GM18951 (cell line): Measurements from ENCODE around the gene IFNL2.
"Not testable (repeated sequence)": the region's sequence is repeated elsewhere in the genome, so short reads cannot be mapped to it uniquely, and the experiment has no call there.

Experiments used
- POLR2A ChIP-seq: IDR thresholded peaks from 4 replicates; pipeline ENCODE4 v1.6.1; 2011; ENCODE audit warnings: mild to moderate bottlenecking; ENCODE audit not compliant: insufficient read length, insufficient read depth; ENCODE audit errors: extremely low read depth
- in situ Hi-C: fragments of 300-500 bp; cut with MboI; formaldehyde crosslinking; loops from one replicate; pipeline ENCODE4 v1.12.0; 2022; ENCODE audit warnings: low sequenced_read_pairs, mixed read lengths, inconsistent platforms; ENCODE audit not compliant: unreplicated experiment

IFNL2 gene

DNA sequence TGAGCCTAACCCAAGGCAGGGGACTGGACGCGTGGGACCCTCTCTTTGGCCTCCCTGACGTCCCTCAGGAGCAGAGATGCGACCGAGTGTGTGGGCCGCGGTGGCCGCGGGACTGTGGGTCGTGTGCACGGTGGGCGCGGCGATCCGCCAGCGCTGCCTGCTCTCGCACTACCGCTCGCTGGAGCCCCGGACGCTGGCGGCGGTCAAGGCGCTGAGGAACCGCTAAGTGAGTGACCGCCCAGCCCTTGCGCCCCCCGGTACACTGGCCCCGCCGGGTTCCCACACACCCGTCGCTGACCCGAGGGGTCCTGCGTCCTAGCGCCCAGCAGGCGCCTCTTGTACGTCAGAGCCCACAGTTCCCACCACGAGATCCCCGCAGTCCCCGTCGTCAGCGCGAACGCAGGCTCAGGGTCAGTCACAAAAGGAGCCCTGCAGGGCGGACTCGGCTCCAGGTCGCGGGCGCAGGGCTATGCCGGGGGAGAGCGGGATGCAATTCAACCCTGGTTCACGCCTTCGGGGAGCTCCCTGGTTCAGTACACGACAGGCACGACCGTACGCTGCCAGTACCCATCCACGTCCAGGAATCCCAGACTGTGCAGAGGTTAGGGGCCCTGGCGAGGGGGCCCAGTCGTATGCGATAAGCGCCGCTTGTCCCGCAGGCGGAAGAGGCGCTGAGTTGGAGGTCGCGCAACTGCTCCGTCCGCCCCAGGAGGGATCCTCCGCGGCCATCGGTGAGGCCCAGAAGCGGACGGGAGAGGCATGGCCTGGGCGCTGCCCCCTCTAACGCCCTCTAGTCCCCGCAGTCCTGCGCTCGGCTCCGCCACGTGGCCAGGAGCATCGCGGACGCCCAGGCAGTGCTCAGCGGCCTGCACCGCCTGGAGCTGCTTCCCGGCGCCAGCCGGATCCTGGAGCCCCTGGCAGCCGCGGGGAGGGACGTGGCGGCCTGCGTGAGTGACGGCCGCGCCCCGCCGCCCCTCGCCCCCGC is 3.6 kb upstream of the IFNL2 start:
- TF ChIP-seq POLR2A = no peak
- in situ Hi-C loops = no loop called here

DNA sequence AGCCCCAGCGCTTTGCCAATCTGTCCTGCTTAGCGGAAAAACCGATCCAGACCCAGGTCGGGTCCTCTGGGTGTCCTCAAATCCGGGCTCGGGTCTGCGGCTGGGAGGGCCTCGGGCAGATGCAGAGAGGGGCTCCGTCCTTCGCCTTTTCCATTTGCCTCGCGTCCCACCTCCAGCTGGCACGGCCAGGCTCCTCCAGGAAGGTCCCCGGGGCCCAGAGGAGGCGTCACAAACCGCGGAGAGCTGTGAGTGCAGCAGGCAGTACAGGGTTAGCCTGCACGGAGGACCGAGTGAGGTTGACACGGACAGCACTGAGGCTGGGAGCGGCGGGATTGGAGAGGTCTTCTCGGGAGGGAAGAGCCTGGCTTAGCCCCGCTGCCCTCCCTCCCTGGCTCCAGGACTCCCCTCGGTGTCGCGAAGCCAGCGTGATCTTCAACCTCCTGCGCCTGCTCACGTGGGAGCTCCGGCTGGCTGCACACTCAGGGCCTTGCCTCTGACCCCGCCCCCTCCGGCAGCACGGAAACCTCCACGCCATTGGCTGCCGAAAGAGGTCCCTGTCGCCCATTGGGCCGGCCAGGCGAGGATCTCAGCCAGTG is 2.8 kb upstream of the IFNL2 start:
- TF ChIP-seq POLR2A = no peak
- in situ Hi-C loops = no loop called here

DNA sequence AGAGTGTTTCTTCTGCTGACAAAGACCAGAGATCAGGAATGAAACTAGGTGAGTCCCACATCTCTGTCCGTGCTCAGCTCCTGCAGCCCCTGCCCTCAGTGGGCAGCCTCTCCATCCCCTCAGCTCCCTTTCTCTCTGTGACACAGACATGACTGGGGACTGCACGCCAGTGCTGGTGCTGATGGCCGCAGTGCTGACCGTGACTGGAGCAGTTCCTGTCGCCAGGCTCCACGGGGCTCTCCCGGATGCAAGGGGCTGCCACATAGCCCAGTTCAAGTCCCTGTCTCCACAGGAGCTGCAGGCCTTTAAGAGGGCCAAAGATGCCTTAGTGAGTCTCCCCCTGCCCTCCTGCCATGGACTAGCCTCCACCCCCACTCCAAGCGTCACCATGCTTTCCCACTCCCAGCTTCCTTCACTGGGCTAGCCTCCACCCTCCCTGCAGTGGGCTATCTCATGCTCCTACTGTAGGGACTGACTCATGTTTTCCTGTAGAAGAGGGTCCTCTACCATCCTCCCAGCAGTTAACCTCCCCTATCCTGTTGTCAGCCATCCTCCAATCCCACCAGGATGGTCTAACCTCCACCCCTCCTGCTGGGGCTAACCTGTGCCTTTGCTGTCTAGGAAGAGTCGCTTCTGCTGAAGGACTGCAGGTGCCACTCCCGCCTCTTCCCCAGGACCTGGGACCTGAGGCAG is 481 bp downstream of the IFNL2 start:
- in situ Hi-C loops = not testable (repeated sequence)

DNA sequence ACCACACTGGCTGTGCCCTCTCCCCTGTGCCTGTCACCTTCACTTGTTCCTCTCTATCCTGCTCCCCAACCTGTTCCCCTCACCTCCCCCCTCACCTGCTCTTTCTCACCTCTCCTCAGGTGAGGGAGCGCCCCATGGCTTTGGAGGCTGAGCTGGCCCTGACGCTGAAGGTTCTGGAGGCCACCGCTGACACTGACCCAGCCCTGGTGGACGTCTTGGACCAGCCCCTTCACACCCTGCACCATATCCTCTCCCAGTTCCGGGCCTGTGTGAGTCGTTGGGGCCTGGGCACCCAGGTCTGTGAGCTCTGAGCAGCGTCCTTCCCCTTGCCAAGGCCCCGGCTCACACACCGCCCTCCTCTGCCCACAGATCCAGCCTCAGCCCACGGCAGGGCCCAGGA is 1.2 kb downstream of the IFNL2 start:
- in situ Hi-C loops = not testable (repeated sequence)

DNA sequence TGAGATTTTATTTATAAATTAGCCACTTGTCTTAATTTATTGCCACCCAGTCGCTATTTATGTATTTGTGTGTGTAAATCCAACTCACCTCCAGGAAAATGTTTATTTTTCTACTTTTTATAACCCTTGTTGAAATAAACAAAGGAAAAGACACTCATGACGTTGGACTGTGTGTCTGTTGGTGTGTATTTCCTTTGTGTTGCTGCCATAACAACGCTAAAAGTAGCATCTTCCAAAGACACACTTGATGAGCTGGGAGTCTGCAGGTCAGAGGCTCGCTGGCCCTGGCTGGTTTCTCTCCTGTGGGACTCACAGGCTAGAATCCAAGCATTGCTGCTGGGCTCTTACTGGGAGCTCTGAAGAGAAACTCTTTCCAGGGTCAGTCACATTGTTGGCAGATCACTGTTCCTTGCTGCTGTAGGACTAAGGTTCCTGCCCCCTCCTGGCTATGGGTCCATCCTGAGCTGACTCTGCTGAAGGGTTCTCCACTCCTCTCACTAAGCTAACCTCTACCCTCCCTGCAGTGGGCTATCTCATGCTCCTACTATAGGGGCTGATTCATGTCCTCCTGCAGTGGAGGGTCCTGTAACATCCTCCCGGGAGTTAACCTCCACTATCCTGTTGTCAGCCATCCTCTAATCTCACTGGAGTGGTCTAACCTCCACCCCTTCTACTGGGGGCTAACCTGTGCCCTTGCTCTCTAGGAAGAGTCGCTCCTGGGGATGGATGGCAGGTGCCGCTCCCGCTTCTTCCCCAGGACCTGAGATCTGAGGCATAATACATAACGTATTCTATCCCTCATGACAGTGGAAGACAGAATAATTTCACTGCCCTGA is 2.1 kb downstream of the IFNL2 start:
- in situ Hi-C loops = no loop called here
- TF ChIP-seq POLR2A = no peak

DNA sequence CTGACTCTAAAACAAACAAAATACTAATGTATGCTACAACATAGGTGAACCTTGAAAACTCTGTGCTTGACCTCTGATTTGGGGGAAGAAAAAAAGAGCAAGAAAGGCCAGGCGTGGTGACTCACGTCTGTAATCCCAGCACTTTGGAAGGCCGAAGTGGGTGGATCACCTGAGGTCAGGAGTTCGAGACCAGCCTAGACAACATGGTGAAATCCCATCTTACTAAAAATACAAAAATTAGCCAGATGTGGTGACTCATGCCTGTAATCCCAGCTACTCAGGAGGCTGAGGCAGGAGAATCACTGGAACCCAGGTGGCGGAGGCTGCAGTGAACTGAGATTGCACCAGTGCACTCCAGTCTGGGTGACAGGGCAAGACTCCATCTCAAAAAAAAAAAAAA is 5.7 kb downstream of the IFNL2 start:
- in situ Hi-C loops = not testable (repeated sequence)

DNA sequence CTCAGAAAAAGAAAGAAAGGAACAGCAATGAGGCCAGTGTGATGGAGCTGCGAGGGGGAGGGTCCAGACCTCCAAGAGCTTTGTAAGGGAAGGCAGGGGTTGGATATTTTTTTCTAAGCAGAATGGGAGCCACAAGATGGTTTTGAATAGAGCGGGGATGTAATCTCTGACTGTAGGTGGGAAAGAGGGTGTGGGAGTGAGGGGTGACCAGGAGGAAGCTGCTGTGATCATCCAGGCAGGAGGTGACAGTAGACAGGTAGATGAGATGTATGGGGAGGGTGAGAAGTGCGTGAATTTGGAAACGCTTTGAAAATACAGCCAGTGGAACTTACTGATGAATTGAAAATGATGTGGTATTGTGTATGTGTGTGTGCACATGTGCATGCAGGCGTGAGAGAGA is 7.4 kb downstream of the IFNL2 start:
- in situ Hi-C loops = no loop called here

DNA sequence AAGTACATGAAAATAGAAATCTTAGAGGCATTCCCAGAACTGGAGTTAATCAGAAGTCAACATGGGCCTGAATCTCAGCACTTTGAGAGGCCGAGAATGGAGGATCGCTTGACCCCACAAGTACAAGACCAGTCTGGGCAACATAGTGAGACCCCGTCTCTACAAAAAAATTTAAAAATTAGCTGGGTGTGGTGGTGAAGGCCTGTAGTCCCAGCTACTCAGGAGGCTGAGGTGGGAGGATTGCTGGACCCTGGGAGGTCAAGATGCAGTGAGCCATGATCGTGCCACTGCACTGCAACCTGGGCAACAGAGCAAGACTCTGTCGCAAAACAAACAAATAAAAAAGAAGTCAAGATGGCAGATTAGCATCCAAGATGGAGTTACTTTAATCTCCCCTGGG is 8.5 kb downstream of the IFNL2 start:
- no peak for TF ChIP-seq POLR2A
- in situ Hi-C loops = no loop called here

More for the DNA sequence above, 7.4 kb downstream of the IFNL2 start:
- no peak for TF ChIP-seq POLR2A

DNA sequence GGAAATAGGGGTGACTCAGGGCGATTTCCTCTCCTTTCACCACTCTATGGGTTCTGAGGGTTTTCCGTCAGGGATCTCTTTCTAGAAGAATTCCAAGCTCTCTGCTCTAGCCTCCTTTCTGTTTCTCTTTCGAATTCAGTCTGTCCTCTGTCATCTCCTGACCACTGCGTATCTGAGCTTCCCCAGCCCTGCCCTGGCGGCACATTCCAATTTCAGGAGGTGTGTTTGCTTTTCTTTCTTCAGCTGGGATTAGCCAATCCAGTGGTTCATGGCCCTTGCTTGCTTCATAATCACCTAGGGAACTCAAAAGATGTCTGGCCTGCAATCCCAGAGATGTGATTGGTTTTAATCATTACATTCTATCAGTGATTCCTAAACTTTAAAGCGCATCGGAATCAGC is 9.4 kb downstream of the IFNL2 start:
- in situ Hi-C loops = no loop called here
- TF ChIP-seq POLR2A = no peak

DNA sequence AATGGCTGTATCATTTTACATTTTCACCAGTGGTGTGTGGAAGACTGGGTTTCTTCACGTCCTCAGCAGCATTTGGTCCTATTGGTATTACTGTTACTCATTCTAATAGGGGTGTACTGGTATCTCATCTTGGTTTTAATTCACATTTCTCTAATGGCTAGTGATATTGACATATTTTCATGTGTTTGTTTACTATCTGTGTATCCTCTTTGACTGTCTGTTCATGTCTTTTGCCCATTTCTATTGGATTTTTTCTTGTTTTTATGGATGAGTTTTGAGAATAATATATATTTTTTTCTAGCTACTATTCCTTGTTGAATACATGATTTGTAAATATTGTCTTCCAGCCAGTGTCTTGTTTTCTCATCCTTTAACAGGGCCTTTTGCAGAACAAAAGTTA is 13.8 kb downstream of the IFNL2 start:
- TF ChIP-seq POLR2A = no peak
- in situ Hi-C loops = no loop called here

DNA sequence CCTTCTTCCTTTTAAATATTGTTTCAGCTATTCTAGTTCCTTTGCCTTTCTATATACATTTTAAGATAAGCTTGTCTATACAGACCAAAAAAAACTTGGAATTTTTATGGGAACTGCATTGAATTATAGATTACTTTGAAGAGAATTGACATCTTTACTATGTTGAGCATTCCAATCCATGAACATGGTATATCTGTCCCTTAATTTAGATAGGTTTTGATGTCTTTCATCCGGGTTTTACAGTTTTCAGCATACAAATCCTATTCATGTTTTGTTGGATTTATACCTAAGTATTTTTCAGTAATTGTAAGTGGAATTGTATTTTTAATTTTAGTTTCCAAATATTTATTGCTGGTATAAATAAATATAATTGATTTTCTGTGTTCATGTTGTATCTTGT is 15.8 kb downstream of the IFNL2 start:
- no peak for TF ChIP-seq POLR2A

DNA sequence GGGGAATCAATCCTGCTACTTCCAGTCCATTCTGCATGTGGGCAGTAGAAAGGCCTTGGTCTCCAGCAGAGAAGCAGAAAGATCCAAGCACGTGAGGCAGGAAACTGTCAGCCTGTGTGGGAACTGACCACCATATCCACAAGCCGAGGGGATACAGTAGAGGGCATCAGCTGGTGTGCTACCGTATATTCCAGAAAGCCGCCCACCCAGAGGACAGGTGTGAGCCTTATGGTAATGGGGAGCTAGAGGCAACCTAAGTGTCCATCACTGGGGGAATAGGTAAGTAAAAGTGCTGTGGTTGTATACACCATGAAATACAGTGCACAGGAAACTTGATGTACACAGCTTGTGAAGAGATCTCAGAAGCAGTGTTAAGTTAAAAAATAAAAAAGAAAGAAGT is 25.2 kb downstream of the IFNL2 start:
- in situ Hi-C loops = no loop called here
- no peak for TF ChIP-seq POLR2A

More for the DNA sequence above, 15.8 kb downstream of the IFNL2 start:
- in situ Hi-C loops = no loop called here

DNA sequence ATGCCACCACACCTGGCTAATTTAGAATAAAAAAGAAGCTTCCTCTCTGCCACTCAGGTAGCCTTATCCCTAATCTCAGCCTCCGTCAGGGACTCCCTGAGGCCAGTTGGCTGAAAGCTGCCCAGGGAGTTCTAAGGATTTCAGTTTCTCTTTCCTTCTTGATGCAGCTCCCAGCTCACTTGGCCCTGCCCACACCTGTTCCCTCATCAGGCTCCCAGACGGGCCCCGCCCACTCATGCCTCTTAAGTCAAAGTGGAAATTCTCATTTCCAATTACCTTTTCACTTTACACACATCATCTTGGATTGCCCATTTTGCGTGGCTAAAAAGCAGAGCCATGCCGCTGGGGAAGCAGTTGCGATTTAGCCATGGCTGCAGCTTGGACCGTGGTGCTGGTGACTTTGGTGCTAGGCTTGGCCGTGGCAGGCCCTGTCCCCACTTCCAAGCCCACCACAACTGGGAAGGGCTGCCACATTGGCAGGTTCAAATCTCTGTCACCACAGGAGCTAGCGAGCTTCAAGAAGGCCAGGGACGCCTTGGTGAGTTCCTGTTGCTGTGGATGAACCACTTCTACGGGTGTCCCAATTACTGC is 28.0 kb downstream of the IFNL2 start, which contains the start of gene IFNL1:
IFNL1 (plus strand) TSS at position 353 of the 591 bp plus-strand sequence; CDS start at position 368, 15 bp downstream.
- TF ChIP-seq POLR2A = no peak
- in situ Hi-C loops = no loop called here
